CD4-positive, alpha-beta T cell treated with Interferon alpha-2 for 1 hour (primary cell): ENCODE data around the gene PROM2.

Experiments
- DNase-seq, 2 donors: peaks; one replicate each; pipeline ENCODE4 v3.0.0-alpha.2; 2020 to 2022

PROM2 gene

DNA sequence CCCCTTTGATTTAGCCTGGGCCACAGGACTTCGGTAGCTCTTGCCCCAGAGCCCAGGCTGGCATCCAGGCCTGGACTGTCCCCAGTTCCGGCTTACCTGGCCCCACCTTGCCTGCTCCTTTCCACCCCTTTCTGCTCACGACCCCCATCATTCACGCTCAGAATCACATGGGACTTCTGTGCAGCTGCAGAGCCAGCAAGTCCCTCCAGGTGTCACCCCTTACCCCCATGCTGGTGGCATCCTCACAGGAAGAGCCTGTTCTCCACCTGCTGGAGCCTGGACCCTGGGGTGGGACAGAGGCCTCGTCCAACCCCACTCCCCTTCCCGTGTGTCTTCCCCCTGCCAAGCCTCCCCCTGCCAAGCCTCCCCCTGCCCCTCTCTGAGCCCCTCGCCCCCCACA, 15.0 kb downstream of the PROM2 start:
- DNase-seq = no peak

DNA sequence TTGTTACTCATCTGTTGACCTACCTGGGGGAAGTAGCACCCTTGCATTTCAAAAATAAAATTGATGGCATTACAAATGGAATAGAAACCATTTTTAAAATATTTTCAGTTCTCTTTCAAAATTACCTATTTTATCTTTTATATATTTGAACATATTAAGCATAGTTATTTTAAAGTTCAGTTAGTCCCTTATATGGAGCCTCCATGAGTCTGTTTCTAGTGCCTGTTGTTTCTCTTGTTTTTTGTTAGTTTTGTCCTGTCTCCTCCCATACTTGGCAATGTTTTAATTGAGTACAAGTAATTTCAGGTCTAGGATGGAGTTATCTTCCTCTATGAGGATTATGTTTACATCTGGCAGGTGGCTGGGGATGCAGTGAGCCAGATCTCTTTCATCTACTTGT, 17.0 kb downstream of the PROM2 start:
- DNase-seq = no peak

DNA sequence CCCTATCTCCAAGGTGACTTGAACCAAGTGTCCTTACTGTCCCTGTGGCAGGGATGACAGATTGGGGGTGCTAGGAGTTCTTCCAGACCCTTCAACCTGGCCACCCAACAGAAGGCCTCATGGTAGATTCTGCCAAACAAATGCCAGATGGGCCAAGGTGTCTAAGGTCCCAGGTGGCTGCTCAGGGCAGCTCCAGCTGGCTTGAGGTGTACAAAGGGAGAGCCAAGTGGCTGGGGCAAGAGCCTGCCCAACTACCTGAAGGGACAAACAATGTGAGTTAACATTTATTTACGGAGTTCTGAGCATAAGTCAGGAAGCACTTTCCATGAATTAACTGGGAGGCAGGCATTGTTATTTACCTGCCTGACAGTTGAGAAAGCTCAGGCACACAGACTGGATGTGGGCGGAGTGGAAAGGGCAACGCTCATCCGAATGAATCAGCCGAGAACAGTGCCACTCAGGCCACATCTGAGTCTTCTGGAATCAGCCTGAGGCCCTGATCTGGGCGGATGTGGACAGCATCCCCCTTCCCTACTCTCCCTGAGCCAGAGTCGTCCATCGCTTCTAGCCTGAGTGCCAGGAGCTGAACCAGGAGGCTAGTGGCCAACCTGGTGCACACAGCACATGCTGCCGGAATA, 18.5 kb downstream of the PROM2 start:
- DNase-seq = no peak

DNA sequence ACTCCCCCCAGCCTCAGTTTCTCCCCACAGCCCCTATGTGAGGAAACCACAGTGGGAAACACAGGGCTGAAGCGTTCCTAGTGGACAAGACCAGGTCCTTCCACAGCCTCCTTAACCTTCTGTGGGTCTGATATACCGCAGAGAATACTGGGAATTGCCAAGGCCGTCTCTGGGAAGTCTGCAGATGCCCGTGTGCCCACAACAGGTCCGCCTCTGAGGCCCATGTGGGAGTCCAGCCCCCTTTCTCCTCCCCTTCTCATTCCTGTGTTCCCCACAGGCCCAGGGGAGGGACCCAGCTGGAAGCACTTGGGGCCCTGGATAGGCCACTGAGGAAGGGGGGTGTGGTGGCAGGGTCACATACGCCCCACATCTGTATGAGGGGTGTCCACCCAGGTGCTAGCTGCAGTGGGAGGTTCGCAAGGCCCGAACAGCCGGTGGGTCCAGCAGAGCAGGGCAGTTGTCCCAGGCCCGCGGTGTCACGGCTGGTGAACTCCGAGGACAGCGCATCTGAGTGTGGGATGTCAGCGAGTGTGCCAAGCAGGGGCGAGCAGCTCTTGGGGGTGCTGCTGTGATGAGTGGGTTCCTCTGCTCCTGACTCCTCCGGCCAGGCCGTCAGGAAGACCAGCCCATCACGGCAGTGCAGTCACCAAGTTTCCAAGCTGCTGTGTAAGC, 20.5 kb downstream of the PROM2 start:
- DNase-seq = no peak

DNA sequence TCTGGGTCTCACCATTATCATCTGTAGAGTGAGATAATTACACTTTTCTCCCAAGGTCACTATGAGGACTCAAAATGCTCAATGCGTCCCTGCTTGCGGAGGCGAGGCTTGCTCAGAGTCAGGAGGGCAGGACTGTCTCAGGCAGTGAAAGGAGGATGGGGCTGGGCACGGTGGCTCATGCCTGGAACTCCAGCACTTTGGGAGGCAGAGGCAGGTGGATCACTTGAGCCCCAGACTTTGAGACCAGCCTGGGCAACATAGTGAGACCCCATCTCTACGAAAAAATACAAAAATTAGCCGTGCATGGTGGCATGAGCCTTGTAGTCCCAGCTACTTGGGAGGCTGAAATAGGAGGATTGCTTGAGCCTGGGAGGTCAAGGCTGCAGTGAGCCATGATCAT, 21.1 kb downstream of the PROM2 start:
- DNase-seq = no peak

DNA sequence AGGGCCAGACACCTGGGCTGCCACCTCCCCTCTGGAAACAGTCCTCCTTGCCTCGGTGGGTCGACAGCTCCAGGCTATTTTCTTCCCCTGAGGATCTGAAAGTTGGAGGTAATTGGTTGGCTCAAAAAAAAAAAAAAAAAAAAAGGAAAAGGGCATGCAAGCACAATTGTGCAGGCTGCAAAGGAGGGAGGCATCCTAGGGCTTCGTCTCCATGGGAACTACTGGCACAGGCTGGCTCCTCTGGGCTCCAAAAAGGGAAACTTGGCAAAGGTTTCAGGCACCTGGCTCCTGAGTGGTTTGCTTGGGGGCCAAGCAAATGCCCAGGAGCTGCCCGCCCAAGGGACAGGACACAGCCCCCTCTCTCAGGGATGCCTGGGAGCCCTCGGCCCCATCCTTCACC, 21.8 kb downstream of the PROM2 start:
- no peak for DNase-seq

DNA sequence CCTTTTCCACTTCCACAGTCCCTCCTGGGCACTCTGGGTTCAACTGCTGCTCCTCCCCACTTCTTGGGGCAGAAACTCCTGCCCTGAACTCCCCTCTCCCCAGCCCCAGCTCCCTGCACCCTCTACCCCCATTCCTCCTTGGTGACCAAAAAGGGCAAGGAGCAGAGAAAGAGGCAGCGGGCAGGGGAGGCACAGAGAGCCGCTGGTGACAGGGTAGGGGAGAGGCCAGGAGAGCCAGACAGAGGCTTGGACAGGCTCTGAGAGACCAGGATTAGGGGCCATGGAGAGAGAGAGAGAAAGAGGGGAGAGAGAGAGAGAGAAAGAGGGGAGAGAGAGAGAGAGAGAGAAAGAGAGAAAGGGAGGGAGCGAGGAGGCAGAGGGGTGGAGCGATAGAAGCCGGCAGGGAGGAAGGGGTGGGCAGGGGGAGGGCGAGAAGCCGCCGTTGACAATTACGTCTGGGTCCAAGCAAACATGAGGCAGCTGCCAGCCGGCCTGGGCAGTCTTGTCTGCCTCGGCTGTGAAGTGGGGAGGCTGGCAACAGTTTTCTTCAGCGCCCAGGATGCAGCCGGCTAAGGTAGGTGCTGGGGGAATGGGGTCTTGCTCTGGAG, 22.7 kb downstream of the PROM2 start, which contains the start of gene KCNIP3:
Gene KCNIP3, plus strand, starts transcription at position 468 of the 608 bp plus-strand sequence. Its CDS starts 92 bp downstream, at position 560.
- DNase-seq = no peak

DNA sequence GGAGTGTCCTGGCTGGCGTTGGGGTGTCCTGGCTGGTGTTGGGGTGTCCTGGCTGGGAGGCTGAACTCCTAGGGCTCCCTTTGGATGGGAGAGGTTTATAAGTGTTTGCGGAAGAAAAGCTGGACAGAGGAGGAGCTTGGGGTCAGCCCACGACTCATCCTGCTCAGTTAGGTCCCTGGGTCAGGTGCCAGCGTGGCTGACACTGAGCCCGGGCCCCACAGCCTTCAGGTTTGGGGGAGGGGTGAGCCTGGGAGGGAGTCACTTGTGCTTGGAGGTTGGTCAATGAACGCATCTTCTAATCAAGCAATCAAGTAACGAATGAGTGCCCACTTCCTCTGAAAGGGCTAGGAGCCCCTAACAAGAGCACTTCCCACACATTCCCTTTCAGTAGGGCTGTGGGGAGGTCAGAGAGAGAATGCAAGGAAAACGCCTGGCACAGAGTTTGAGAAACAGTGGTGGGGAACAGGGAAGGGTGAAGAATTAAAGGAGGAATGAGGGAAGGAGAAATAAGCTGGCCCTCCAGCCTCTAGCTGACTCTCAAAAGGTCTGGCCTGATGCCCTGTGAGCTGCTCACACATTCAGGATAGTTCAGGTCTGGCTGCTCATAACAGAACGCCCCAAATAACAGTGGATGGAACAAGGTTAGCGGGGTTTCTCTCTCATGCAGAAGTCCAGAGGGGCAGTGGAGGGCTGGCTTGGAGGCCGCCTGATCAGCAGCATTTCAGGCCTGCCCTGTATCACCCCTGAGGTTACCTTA, 23.6 kb downstream of the PROM2 start:
- DNase-seq = no peak

DNA sequence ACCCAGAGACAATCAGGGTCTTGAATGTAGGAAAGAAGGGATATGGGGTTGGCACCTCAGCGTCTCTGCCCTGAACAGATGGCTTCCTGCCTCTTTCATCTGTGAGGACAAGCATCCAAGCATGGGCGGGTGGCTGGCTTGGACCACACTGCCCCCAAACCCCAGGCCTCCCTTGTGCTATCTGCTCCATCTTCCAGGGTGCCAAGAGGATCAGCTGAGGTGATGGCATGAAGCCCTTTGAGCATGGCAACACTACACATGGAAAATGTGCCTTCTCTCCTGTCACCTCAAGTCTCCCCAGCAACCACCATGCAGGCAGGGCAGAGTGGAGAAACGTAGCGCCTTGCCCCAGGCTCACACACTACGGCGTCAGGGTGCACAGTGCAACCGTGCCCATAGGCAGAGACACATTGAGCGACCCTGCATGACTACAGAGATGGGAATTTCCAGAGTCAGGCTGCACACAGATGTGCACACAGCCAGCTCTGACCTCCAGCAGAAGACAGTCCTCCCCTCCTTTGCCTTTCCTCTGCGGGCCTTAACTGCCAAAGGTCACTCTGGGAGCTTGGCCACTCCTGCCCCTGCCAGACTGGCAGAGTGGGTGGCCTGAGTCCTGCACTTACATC, 24.4 kb downstream of the PROM2 start:
- DNase-seq = no peak

DNA sequence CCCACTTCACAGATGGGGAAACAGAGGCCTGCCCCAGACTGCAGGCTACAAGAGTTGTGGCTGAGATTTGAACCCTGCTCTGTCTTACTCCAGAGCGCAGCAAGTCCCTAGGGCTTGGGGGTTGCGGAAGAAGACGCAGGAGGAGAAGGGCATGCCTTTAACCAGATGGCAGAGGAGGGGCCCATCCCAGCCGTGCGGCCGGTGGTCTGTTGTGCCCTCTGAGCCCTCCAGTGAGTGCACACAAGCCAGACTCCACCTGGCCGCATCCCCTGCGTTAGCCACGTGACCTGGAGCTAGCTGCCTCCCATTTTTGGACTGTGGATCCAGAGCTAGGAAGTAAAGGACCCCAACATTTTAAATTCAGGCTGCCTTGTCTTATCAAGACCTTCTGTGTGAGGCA, 25.7 kb downstream of the PROM2 start:
- no peak for DNase-seq

DNA sequence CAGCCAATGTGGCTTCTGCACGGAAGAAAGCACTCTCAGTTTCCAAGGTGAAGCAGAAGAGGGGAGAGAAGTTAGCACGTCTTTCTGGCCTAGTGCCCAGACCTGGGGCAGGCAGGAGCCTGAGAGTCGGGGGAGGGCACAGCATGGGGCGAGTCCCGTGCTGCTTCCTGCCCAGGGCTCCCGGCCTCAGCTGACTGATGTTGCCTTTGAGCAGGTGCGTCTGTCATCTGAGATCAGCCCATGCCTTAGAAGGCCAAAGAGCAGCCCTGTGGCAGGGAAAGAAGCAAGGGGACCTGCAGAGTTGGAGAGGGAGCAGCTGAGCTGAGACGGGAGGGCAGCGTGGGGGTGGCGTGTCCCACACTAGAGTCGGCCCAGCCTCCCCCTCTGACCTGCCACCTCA, 26.2 kb downstream of the PROM2 start:
- DNase-seq = no peak

DNA sequence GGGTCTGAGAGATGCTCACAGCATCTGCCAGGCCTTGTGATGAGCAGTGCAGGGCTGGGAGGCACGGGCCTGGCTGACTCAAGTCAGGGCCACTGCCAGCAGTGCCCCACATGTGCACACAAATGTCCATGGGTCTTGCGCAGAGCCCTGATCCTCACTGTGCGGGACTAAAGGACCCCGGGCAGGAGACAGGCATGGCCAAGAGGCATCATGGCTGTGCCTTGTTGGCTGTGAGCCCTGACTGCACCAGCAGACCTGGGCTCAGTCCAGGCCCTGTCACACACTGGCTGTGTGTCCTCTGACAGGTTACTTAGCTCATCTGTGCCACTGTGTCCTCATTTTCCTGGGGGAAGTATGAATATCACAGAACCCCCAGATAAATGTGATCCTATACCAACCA, 26.9 kb downstream of the PROM2 start:
- DNase-seq = no peak

DNA sequence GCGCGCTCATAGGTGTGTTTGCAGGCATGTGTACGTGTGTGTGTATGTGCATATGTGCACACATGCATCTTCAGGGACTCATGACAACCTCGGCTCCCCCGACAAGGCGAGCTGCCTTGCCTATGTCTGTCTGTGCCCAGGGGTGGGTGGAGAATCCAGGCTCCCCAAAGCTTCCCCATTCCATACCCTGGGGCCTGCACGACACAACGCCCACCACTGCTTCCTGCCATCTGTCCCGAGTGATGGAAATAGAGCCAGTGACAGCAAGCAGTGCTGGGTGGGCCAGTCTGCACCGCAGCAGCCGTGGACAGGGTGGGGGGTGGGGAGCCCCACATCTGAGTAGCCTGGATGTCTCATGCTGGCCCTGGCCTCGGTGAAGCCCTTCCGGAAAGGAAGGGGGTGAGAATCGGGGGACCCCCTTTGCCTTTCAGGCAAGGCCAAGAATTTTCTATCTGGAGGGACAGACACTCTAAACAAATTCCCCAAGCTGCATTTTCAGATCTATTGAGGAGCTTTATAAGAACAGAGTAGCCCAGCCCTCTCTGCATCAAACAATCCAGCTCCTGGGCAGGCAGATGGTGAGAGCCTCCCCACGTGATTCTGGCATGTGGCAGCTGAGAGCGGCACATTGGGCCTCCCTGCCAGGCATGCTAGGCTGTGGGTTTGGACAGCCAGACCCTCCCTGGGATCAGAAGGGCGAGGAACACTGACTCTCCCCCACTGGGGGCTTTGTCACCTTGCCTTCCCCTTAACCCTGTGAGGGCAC, 27.8 kb downstream of the PROM2 start:
- no peak for DNase-seq

DNA sequence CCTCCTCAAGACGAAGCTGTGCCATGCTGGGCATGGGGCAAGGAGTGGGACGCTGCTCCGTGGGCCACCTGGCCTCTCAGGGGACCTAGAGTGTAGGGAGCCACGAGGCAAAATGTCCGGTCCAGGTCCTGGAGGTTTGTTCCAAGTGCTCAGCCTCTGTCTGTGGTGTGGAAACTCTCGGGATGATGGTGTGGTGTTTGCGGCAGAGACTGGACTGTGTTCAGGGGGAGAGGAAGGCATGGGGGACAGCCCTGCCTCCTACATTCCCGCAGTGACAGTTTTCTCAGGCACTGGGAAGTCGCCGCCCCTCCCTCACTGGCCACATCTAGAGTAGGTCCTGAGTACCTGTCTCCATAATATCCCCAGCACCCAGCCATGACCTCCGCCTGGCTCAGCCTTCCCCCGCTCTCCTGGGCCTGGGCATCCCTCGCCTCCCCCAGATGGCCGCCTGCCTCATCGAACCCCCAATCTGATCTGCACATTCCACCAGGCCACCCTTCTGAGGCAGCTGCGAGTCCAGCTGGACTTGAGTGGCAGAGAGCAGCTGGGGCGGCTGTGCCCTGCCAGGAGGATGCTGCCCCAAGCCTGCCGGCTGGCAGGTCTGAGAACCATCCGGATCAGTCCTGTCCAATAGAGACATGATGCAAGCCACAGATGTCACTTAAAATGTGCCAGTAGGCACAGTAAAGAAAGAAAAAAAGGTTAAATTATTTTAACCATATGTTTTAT, 29.1 kb downstream of the PROM2 start:
- no peak for DNase-seq

DNA sequence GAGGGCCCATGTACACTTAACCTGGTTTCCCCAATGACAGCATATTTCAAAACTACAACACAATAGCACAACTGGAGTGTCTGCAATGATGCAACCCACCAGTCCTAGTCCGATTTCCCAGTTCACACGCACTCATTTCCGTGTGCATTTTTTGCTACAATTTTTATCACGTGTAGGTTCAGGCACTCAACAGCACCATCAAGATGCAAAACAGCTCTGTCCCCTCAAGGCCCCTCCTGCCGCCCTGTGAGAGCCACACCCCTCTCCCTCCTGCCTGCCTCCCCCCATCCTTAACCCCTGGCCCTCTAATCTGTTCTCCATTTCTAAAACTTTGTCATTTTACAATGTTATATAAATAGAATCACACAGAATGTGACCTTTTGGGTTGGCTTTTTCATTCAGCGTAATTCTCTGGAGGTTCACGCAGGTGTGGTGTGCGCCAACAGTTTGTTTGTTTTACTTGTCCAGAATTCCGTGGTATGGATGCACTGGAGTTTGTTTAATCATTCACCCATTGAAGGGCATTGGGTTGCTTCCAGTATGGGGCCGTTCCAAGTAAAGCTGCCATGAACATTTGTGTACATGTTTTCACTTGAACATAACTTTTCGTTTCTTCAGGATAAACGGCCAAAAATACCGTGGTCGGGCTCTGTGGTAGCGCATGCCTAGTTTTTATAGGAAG, 31.3 kb downstream of the PROM2 start:
- DNase-seq = no peak

DNA sequence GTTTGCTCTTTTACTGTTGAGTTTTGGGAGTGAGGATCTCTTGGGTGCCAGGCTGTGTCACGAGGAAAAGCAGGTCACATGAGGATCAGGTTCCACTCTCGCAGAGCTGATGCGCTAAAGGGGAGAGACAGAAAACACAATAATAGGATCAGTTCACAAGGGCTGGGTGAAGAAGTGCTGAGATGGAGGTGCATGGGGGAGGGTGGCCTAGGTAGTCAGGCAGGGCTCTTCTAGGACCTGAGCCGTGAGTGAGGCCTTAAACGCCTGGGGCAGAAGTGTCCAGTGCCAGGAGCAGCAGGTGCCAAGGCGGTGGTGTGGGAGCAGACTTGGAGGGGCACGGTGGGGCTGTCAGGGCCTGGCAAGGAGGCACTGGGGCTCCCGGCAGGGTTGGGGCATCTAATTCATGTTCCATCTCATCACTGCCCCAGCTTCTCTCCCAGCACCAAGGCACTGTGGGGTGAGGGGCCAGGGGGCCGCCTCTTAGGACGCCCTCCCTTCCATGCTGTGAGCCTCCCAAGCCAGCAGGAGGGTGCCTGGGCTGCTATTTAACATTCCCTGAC, 32.2 kb downstream of the PROM2 start:
- no peak for DNase-seq

DNA sequence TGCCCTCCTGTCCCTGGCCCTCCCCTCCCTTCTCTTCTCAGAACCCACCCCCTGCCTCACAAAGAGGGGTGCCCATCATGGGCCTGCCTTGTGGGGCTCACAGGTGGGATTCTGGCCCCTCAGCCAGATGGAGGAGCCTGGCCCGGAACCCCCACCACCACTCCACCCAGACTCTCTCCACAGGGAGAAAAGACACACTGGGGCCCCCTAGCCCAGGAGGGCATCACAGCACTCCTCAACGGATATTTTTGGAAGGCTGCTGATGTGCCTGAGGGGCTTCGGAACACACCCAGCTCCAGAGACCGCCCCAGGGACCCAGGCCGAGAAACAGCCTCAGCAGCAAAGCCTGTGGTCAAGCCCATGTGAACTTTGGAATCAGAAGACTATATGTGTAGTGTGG, 32.8 kb downstream of the PROM2 start:
- DNase-seq = no peak

DNA sequence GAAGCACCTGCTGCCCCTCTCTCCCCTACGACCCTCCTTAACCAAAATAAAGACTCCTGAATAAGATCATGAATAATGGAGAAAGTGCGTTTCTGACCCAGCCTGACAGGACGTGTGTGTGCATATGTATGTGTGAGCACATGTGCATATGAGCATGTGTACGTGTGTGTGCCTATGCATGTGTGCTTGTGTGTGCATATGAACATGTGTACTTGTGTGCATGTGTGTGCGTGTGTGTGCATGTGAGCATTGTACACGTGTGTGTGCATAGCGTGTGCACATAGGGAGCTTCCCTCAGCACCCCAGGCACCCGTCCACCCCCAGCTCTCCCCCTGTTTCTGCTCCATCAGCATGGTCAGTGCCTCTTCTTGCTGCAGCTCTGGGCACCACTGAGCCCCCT, 33.6 kb downstream of the PROM2 start:
- no peak for DNase-seq

DNA sequence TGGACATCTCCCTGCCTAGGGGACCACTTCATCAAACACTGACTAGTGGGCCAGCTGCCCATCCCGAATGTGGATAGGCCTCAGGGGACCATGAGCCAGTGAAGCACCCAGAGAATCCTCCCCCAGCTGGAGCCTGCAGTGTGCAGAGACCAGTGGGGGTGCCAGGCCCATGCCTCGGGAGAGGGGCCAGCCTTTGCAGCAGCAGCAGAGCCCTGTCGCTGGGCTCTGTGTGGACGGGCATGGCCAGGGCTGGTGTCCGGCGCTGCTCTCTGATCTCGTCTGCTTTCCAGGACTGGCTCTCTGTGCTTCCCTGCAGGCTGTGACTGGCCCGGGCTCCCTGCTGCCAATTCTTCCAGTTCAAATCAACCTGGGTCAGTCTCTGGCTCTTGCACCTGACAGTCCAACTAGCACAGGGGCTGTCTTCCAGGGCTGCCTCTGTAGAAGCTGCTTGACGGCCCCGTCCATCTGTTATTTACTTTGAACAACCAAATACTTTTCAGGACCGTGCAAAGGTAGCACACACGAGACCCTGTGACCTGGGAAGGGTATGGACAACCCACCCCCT, 34.3 kb downstream of the PROM2 start:
- no peak for DNase-seq

DNA sequence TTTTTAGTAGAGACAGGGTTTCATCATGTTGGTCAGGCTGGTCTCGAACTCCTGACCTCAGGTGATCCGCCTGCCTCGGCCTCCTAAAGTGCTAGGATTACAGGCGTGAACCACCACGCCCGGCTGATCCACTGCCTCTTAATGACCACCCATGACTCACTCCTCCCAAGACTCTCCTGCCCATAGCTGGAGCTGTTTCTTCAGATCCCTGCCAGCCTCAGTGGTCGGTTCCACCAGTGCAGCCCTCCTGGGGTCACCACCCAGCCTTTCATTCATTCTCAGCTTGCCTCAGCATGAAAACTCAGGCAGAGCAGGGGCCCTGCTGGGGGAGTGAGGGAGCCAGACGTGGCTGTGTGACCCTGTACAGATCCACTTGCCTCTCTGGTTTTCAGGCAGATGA, 35.4 kb downstream of the PROM2 start:
- DNase-seq = no peak
